Parathyroid adenoma (tissue), 2 donors: Measurements from ENCODE around the gene JUP.
A peak's percentile ranks its signal among the peaks of the same experiment; 100 is the strongest.

Source experiments
- H2AFZ ChIP-seq: fragments of 300-600 bp; sonication (generic); one replicate; pipeline ENCODE4 v1.7.0; 2017; ENCODE audit warnings: antibody characterized with exemption, mild to moderate bottlenecking
- H3K27ac ChIP-seq: fragments of 300-600 bp; sonication (generic); one replicate; pipeline ENCODE4 v1.7.0; 2017
- H3K27me3 ChIP-seq: fragments of 300-600 bp; sonication (generic); one replicate; pipeline ENCODE4 v1.7.0; 2017; ENCODE audit warnings: low read length; ENCODE audit not compliant: control insufficient read depth, insufficient read depth
- H3K36me3 ChIP-seq: fragments of 300-600 bp; sonication (generic); one replicate; pipeline ENCODE4 v1.7.0; 2017; ENCODE audit warnings: low read length; ENCODE audit not compliant: control insufficient read depth, insufficient read depth
- H3K4me1 ChIP-seq: fragments of 300-600 bp; sonication (generic); one replicate; pipeline ENCODE4 v1.7.0; 2017; ENCODE audit warnings: control low read depth
- H3K4me2 ChIP-seq: fragments of 300-600 bp; sonication (generic); one replicate; pipeline ENCODE4 v1.7.0; 2017; ENCODE audit warnings: low read length
- H3K4me3 ChIP-seq: fragments of 300-600 bp; sonication (generic); one replicate; pipeline ENCODE4 v1.7.0; 2017; ENCODE audit warnings: low read depth, low read length
- H3K79me2 ChIP-seq: fragments of 300-600 bp; sonication (generic); one replicate; pipeline ENCODE4 v1.7.0; 2017; ENCODE audit warnings: control low read depth
- H3K9ac ChIP-seq: fragments of 300-600 bp; sonication (generic); one replicate; pipeline ENCODE4 v1.7.0; 2017; ENCODE audit warnings: mild to moderate bottlenecking
- H3K9me3 ChIP-seq: fragments of 300-600 bp; sonication (generic); one replicate; pipeline ENCODE4 v1.7.0; 2017; ENCODE audit warnings: low read length; ENCODE audit not compliant: control insufficient read depth
- CTCF ChIP-seq: fragments of 300-600 bp; sonication (generic); IDR thresholded peaks from one replicate; pipeline ENCODE4 v1.7.0; 2017; ENCODE audit warnings: antibody characterized with exemption, mild to moderate bottlenecking
- donor health status: primary hyperparathyroidism.

JUP gene

DNA sequence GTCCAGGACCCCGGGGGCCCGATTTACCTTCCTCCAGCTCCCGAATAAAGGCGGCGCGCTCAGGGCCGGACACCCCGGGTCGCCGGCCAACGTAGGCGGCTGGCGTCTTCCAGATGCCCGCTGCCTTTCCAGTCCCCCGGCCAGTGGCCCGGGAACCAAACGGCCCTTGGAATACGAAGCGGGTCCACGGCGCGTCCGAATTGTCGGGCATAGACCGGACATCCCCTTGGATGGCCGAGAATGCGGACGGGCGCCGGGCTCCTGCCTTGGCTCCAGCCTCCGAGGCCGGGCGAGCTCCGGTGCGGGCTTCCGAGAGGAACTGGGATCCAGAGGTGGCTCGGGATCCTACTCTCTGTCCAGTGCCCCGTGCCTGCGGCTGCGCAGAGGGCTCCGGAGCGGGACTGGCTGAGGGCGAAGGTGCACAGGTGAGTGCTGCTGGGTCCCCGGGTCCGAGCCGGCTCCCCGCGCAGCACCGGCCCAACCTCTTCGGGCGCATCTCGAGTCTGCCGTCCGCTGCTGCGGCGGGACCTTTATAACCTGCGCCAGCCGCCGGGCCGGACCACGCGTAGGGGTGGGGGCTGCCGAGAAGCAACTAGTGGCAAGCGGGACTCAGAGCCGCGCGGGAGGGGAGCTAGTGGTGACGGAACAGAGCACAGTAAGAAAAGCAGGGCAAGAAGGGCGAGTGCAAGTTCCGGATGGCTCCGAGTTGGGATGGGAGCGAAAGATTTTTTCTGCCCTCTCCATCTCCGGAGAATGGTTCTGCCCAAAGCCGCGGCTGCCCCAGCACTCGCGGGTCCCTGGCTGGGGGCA, 52.2 kb downstream of the JUP start, which contains the start of gene HAP1:
TSS of gene HAP1 (minus strand) at position 505 of the 810 bp plus-strand sequence. CDS start at position 496, 9 bp downstream.
- H3K4me1 ChIP-seq, result peaks cover 7% of the 10 kb centered on the region

DNA sequence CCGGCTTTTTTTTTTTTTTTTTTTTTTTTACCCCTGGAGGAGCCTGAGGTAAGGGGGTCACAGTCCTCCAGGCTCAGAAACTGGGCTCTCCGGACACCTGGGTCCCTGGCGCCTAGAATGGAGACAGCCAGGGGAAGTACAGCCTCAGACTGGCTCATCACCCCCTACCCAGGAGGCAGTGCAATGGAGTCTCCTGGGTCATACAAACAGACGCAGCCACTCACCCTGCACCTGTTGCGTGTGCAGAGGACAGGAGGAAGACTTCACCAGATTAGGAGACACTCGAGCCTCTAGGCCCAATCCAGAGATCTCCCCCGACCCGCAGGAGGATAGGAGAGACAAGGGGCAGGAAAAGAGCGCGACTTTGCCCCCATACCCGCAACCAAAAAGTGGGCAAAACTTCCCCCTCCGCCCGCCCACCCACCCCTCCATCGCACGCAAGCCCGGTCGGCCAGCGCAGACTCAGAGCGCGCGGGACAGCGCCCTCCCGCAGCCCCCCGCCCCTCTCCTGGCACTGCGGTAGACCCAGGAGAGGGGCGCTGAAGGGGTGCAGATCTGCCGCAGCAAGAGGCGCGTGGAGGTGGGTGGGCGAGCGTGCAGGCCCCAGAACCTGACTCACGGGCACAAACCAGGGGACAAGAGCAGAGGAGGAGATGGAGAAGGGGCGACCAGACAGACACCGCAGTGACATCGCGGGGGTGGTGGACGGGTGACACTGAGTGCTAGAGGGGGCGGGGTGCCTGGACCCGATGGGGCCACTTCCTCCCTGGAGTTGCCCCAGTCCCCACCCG, 53.0 kb downstream of the JUP start:
- no peak overlapping the region for H2AFZ ChIP-seq
- H3K27ac ChIP-seq, result no peak overlapping the region
- no peaks in the 10 kb centered on the region for H3K36me3 ChIP-seq
- H3K9me3 ChIP-seq, result no peaks in the 10 kb centered on the region
- no peaks in the 10 kb centered on the region for H3K79me2 ChIP-seq
- peaks cover 7% of the 10 kb centered on the region for H3K4me1 ChIP-seq
- H3K4me3 ChIP-seq, result peak overlapping the region; percentile 33
- no peak overlapping the region for H3K9ac ChIP-seq
- peaks cover 4% of the 10 kb centered on the region for H3K27me3 ChIP-seq
- peak overlapping the region; percentile 62 for H3K4me2 ChIP-seq
- TF ChIP-seq CTCF, result no peak

More for the DNA sequence above, 52.2 kb downstream of the JUP start, which contains the start of gene HAP1:
- H3K36me3 ChIP-seq, result no peaks in the 10 kb centered on the region
- H3K4me2 ChIP-seq, result peak within 1 kb of the TSS; percentile 62
- no peaks in the 10 kb centered on the region for H3K79me2 ChIP-seq
- H3K9me3 ChIP-seq, result no peaks in the 10 kb centered on the region
- peak within 1 kb of the TSS; percentile 33 for H3K4me3 ChIP-seq
- H2AFZ ChIP-seq, result peak within 1 kb of the TSS; percentile 56
- H3K9ac ChIP-seq, result no peak within 1 kb of the TSS
- peaks cover 4% of the 10 kb centered on the region for H3K27me3 ChIP-seq
- TF ChIP-seq CTCF, result no peak
- no peak within 1 kb of the TSS for H3K27ac ChIP-seq

- Histone ChIP-seq H3K27ac (no peak overlapping the region), H3K4me2 (no peak overlapping the region), H3K79me2 (no peaks in the 10 kb centered on the region), H3K36me3 (no peaks in the 10 kb centered on the region), H3K4me1 (peaks cover 7% of the 10 kb centered on the region), H3K27me3 (peaks cover 4% of the 10 kb centered on the region), H3K9ac (no peak overlapping the region), H3K9me3 (no peaks in the 10 kb centered on the region), H3K4me3 (no peak overlapping the region), H2AFZ (no peak overlapping the region)
- no peak for TF ChIP-seq CTCF
These were observed 54.7 kb downstream of the JUP start for GRCh38 chr17:41731836-41732235.

- no peak overlapping the region for H3K9ac ChIP-seq
- no peaks in the 10 kb centered on the region for H3K36me3 ChIP-seq
- H3K79me2 ChIP-seq, result no peaks in the 10 kb centered on the region
- no peak overlapping the region for H3K27ac ChIP-seq
- H3K4me2 ChIP-seq, result no peak overlapping the region
- peaks cover under 1% of the 10 kb centered on the region for H3K27me3 ChIP-seq
- H2AFZ ChIP-seq, result no peak overlapping the region
- TF ChIP-seq CTCF, result no peak
- H3K4me3 ChIP-seq, result no peak overlapping the region
- H3K4me1 ChIP-seq, result peaks cover 7% of the 10 kb centered on the region
- H3K9me3 ChIP-seq, result no peaks in the 10 kb centered on the region
These were observed 56.0 kb downstream of the JUP start for GRCh38 chr17:41730479-41730878.
